ENCODE results near the gene IL1RAPL1. TPM values are rescaled to one million over a fixed set of nuclear protein-coding genes. Genes with fewer than 3 reads are reported as not detected.

Gene IL1RAPL1
- total and polyA plus RNA-seq, 8 donors = 0.60 to 1.4 (median 0.95) TPM; not detected in 2

DNA sequence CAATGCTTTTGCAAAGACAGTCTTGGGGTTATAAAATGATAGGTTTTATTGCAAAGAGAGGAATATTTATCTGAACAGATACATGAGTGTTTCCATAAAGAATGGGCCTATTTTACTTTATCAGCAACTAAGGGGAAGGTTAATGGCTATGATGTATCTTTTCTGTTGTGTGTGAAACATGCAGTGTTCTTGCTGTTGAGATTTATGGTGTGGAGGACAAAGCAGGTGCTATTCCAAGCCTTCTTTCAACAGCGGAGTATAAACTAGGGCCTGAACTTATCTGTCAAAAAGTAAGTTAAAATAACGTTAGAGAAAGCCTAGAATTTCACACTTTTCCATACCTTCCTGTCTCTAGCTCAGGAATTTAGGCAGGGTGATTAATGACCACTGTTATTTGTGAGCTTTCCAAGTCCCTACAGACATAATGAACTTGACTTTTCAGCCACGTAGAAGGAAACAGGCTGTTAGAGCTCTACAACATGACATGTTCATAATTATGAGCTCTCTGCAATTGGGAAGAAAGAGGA is 411.4 kb downstream of the IL1RAPL1 start:
- TF ChIP-seq, protein P1, sequence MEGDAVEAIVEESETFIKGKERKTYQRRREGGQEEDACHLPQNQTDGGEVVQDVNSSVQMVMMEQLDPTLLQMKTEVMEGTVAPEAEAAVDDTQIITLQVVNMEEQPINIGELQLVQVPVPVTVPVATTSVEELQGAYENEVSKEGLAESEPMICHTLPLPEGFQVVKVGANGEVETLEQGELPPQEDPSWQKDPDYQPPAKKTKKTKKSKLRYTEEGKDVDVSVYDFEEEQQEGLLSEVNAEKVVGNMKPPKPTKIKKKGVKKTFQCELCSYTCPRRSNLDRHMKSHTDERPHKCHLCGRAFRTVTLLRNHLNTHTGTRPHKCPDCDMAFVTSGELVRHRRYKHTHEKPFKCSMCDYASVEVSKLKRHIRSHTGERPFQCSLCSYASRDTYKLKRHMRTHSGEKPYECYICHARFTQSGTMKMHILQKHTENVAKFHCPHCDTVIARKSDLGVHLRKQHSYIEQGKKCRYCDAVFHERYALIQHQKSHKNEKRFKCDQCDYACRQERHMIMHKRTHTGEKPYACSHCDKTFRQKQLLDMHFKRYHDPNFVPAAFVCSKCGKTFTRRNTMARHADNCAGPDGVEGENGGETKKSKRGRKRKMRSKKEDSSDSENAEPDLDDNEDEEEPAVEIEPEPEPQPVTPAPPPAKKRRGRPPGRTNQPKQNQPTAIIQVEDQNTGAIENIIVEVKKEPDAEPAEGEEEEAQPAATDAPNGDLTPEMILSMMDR (IDR thresholded peaks at IDR 0.05) = no peak
- Histone ChIP-seq H3K4me3 (no peak overlapping the region), H3K36me3 (no peaks in the 10 kb centered on the region), H3K27ac (no peak overlapping the region), H3K9me3 (no peaks in the 10 kb centered on the region), H3K27me3 (no peaks in the 10 kb centered on the region), H3K4me1 (no peaks in the 10 kb centered on the region)
- DNase-seq (no peak), ATAC-seq (no peak)
- intact Hi-C loops (cut with DNase I) = no loop called here

DNA sequence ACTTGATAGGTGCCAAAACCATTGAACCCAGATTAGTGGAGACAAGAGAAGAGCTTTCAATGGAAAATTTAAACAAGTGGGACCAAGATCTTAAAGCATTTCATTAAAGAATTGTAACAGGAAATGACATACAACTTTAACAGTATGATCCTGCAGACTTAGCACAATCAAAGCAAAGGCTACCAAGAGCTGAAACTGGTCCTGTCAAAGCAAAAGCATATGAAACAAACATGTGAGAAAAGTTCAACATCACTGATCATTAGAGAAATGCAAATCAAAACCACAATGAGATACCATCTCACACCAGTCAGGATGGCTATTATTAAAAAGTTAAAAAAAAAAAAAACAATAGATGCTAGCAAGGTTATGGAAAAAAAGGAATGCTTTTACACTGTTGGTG is 425.6 kb downstream of the IL1RAPL1 start:
- no peaks in the 10 kb centered on the region for H3K36me3 ChIP-seq
- no peaks in the 10 kb centered on the region for H3K27me3 ChIP-seq
- no peaks in the 10 kb centered on the region for H3K9me3 ChIP-seq
- intact Hi-C loops (cut with DNase I) = no loop called here
- ATAC-seq (no peak), DNase-seq (no peak)
- TF ChIP-seq, protein P1 (IDR thresholded peaks at IDR 0.05) = no peak
- no peak overlapping the region for H3K4me3 ChIP-seq
- H3K27ac ChIP-seq = no peak overlapping the region
- no peaks in the 10 kb centered on the region for H3K4me1 ChIP-seq

DNA sequence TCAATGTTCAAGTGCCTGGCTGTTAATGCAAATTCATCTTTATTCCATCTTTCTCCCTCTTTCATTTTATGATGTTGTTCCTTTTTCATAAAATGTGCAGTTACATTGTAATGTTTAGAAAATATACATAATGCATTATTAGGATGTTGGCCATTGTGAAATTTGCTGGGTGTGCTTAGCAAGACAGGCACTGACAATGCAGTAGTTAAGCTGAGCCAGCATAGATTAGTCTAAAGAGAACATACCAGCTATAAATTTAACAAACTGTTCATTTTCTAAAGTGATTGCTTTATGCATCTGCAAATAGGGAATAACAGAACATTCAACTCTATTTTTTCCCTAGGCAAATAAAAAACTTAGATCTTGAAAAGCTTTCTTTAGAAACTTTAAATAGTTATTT is 436.0 kb downstream of the IL1RAPL1 start:
- intact Hi-C loops (cut with DNase I) = no loop called here

DNA sequence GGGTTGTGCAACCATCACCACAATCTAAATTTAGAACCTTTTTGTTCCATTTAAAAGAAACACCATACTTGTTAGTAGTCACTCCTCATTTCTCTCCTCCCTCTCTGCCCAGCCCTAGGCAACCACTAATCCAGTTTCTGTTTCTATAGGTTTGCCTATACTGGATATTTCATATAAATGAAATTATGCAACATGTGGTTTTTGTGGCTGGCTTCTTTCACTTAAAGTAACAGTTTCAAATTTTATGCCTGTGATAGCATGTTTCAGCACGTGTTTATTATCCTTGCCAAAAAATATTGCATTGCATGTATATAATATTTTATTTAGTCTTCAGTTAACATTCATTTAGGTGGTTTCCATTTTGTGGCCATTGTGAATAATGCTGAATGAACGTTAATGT is 437.6 kb downstream of the IL1RAPL1 start:
- Histone ChIP-seq H3K4me1 (no peaks in the 10 kb centered on the region), H3K4me3 (no peak overlapping the region), H3K9me3 (no peaks in the 10 kb centered on the region), H3K27ac (no peak overlapping the region), H3K36me3 (no peaks in the 10 kb centered on the region), H3K27me3 (no peaks in the 10 kb centered on the region)
- TF ChIP-seq, protein P1 (IDR thresholded peaks at IDR 0.05) = no peak
- ATAC-seq = no peak
- intact Hi-C loops (cut with DNase I) = no loop called here
- no peak for DNase-seq

More for the DNA sequence above, 436.0 kb downstream of the IL1RAPL1 start:
- Histone ChIP-seq H3K4me1 (no peaks in the 10 kb centered on the region), H3K27me3 (no peaks in the 10 kb centered on the region), H3K9me3 (no peaks in the 10 kb centered on the region), H3K36me3 (no peaks in the 10 kb centered on the region), H3K4me3 (no peak overlapping the region), H3K27ac (no peak overlapping the region)
- TF ChIP-seq, protein P1 (IDR thresholded peaks at IDR 0.05) = no peak
- no peak for ATAC-seq
- DNase-seq = no peak

DNA sequence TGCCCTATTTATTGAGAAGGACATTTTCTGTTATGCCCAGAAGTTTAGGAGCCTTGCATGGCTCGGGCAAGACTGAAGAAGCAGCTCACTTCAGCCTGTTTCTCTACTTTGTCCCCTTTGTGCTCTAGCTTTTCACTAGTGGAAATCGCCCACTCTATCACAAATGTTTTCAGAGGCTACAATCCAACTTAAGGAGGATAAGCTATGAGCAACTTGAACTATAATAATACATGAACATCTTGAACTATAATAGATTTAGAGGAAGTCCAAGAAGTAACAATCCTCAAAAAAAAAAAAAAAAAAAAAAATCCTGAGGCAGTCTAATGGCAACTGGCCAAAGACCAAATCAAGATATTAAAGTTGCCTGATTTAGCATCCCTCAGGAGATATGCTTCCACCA is 452.3 kb downstream of the IL1RAPL1 start:
- Histone ChIP-seq H3K27me3 (no peaks in the 10 kb centered on the region), H3K36me3 (no peaks in the 10 kb centered on the region), H3K4me1 (no peaks in the 10 kb centered on the region), H3K27ac (no peak overlapping the region), H3K9me3 (no peaks in the 10 kb centered on the region), H3K4me3 (no peak overlapping the region)
- ATAC-seq (no peak), DNase-seq (no peak)
- TF ChIP-seq, protein P1 (IDR thresholded peaks at IDR 0.05) = no peak
- intact Hi-C loops (cut with DNase I) = no loop called here
